GM12874 (cell line): ENCODE measurements around the gene GPR6.

Experiments used
- CTCF ChIP-seq: IDR thresholded peaks from 2 replicates; pipeline ENCODE4 v1.5.1; 2011; ENCODE audit warnings: low read depth, mild to moderate bottlenecking, control low read depth, low read length, moderate library complexity; ENCODE audit not compliant: insufficient read depth

GPR6 gene

GRCh38 chr6:109955491-109955890 is 22.6 kb upstream of the GPR6 start:
- TF ChIP-seq CTCF, result no peak

- TF ChIP-seq CTCF, result no peak
These were observed 19.5 kb upstream of the GPR6 start for GRCh38 chr6:109958626-109959025.

GRCh38 chr6:109961611-109962041 is 16.5 kb upstream of the GPR6 start:
- TF ChIP-seq CTCF, result no peak

GRCh38 chr6:109962271-109962670 is 15.8 kb upstream of the GPR6 start:
- no peak for TF ChIP-seq CTCF

- TF ChIP-seq CTCF, result no peak
These were observed 14.4 kb upstream of the GPR6 start for GRCh38 chr6:109963598-109964170.

- TF ChIP-seq CTCF, result no peak
These were observed 13.2 kb upstream of the GPR6 start for GRCh38 chr6:109964949-109965348.

GRCh38 chr6:109966299-109966698 is 11.8 kb upstream of the GPR6 start:
- TF ChIP-seq CTCF, result no peak
